HL-60 (cell line): Measurements from ENCODE around the gene ANKRD40CL.

Experiments used
- DNase-seq, 2 experiments: peaks; one replicate each; pipeline ENCODE4 v3.0.0-alpha.2; 2010 to 2020; ENCODE audit warnings: low read depth in 1 of 2, low spot score in 1 of 2
- H3K27ac ChIP-seq: fragments of 250-450 bp; sonication (Bioruptor Pico); replicated peaks from 2 replicates; pipeline ENCODE4 v1.5.1; 2020; ENCODE audit warnings: mild to moderate bottlenecking, moderate library complexity
- H3K27me3 ChIP-seq: fragments of 250-450 bp; sonication (Bioruptor Pico); 2 replicates; pipeline ENCODE4 v1.5.1; 2021; ENCODE audit warnings: mild to moderate bottlenecking, moderate library complexity; ENCODE audit not compliant: insufficient read depth, poor library complexity, severe bottlenecking
- H3K4me3 ChIP-seq: replicated peaks from 2 replicates; pipeline ENCODE4 v1.5.1; 2011; ENCODE audit warnings: mild to moderate bottlenecking, control low read depth, low read length; ENCODE audit not compliant: insufficient read depth
- CTCF ChIP-seq: IDR thresholded peaks from one replicate; pipeline ENCODE4 v1.5.1; 2011; ENCODE audit warnings: low read length, control low read depth, inconsistent platforms; ENCODE audit not compliant: insufficient read depth
- GABPA ChIP-seq: IDR thresholded peaks from 2 replicates; pipeline ENCODE4 v1.6.1; 2012; ENCODE audit warnings: low read depth
- POLR2AphosphoS5 ChIP-seq: IDR thresholded peaks from 2 replicates; pipeline ENCODE4 v1.6.1; 2012; ENCODE audit warnings: low read depth
- REST ChIP-seq: IDR thresholded peaks from 2 replicates; pipeline ENCODE4 v1.6.1; 2012; ENCODE audit warnings: low read depth; ENCODE audit not compliant: insufficient replicate concordance
- SPI1 ChIP-seq: IDR thresholded peaks from 2 replicates; pipeline ENCODE4 v1.6.1; 2012; ENCODE audit warnings: low read depth, mild to moderate bottlenecking, borderline replicate concordance

The ANKRD40CL gene

DNA sequence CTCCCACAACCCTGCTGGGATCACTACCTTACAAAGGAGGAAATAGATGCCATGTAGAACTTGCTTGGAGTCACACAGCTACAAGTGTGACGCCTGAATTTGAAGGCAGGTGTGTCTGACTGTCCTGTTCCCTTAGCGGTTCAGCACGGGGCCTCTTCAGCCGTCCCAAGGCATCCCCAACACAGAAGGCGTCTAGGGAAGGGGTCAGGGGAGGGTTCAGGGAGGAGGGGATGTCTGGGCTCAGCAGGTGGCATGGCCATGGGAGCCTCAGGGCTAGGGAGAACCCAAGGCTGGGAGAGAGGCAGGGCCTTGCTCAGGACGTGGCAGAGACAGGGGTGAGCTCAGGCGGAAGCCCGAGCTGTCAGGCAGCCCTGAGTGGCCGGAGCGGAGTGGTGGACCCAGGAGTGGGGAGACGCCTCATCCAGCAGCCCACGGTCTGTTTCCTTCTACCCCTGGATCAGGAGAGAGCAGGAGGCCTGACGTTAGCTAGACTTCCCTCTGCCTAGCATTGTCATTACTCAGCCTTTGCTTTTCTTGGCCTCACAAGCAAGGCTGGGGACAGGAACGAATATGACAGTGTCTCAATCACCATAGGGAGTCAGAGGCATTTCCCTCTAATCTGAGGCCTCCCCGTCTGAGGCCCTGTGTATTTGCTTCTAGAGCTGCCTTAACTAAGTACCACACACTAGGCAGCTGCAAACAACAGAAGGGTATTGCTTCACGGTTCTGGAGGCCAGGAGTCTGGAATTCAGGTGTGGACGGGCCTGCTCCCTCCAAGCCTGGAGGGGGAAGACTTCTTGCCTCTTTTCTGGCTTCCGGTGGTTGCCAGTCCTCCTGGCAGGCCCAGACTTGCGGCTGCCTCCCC lies 31.3 kb upstream of the ANKRD40CL start:
- Histone ChIP-seq H3K27me3 (no peaks in the 10 kb centered on the region), H3K27ac (no peak overlapping the region), H3K4me3 (no peak overlapping the region)
- no peak for DNase-seq
- no peak for TF ChIP-seq GABPA
- no peak for TF ChIP-seq REST
- TF ChIP-seq CTCF, result no peak
- no peak for TF ChIP-seq SPI1
- no peak for TF ChIP-seq POLR2AphosphoS5

DNA sequence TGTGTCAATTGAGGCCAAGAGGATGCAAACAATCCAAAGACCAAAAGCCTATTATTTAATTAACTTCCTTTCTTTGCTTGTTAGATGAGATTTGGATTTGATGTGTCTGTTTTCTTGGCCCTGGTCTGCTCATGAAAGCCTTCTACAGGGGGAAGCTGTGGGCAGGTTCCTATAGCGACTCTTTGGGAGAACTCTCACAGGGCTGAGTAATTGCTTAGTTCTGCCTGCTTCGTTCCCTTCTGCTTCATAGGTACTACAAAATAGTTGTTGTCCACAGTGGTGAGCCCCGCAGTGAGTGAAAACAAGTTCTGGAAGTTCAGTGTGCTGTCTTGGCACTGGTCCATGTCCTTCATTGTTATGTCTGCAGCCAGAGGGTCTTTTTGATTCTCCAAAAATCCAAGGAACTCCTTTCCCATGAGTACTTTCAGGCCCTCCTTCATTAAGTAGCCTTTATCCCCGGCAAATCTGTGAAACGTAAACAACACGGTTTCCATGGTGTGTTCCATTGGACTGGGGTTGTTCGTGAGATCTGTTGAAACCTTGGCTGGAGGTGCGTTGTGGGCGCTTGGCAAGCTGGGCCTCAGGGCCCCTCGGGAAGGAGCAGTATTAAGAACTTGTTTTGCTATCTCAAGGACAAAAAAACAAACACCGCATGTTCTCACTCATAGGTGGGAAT lies 30.0 kb upstream of the ANKRD40CL start:
- peak in 1 of 2 experiments; percentile 15 for DNase-seq
- no peak overlapping the region for H3K4me3 ChIP-seq
- H3K27me3 ChIP-seq, result no peaks in the 10 kb centered on the region
- no peak for TF ChIP-seq REST
- TF ChIP-seq GABPA, result no peak
- TF ChIP-seq POLR2AphosphoS5, result no peak
- TF ChIP-seq CTCF, result no peak
- no peak for TF ChIP-seq SPI1
- H3K27ac ChIP-seq, result no peak overlapping the region

DNA sequence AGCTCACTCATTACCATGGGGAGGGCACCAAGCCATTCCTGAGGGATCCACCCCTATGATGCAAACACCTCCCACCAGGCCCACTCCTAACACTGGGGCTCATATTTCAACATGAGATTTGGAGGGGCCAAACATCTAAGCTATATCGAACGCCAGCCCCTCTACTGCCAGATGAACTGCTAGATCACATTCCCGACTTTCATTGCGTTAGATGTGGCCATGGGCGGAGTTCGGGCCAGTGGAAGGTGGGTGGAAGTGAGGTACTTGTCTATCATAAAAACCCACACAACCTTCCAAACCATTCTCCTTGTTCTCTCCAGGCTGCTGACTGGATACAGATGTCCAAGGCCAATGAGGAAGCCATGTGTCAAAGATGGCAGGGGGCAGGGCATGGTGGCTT lies 27.0 kb upstream of the ANKRD40CL start:
- H3K27ac ChIP-seq, result no peak overlapping the region
- DNase-seq, result no peak
- no peak overlapping the region for H3K4me3 ChIP-seq
- no peak for TF ChIP-seq GABPA
- TF ChIP-seq SPI1, result no peak
- no peak for TF ChIP-seq POLR2AphosphoS5
- TF ChIP-seq REST, result no peak
- no peak for TF ChIP-seq CTCF
- no peaks in the 10 kb centered on the region for H3K27me3 ChIP-seq
